Activated naive CD4-positive, alpha-beta T cell treated with anti-CD3 and anti-CD28 coated beads, Interleukin-2, amount 10 ng/mL, durations not matched to agents 7 days and 5 days (primary cell): ENCODE measurements around the gene SKIDA1.

Experiments used
- CTCF ChIA-PET: fragments of 350-600 bp; sonication (Branson Sonifier 250); formaldehyde crosslinking; loops from one replicate; lab custom pipeline; 2021; ENCODE audit warnings: antibody characterized with exemption; lab: Charles Lee
- DNase-seq: peaks from one replicate; pipeline ENCODE4 v3.0.0-alpha.2; 2020
- H3K27ac Mint-ChIP-seq: one replicate; pipeline ENCODE4 v1.8.0; 2021; ENCODE audit warnings: mild to moderate bottlenecking, moderate library complexity, mixed read lengths
- H3K27me3 Mint-ChIP-seq: one replicate; pipeline ENCODE4 v1.8.0; 2021; ENCODE audit warnings: mild to moderate bottlenecking, mixed read lengths
- H3K36me3 Mint-ChIP-seq: one replicate; pipeline ENCODE4 v1.8.0; 2021; ENCODE audit warnings: mixed read lengths
- H3K4me1 Mint-ChIP-seq: one replicate; pipeline ENCODE4 v1.8.0; 2021; ENCODE audit warnings: mixed read lengths
- H3K4me3 Mint-ChIP-seq: one replicate; pipeline ENCODE4 v1.8.0; 2021; ENCODE audit warnings: mild to moderate bottlenecking, moderate library complexity, mixed read lengths
- H3K9me3 Mint-ChIP-seq: one replicate; pipeline ENCODE4 v1.8.0; 2021; ENCODE audit warnings: mixed read lengths

The SKIDA1 gene

GRCh38 chr10:21479570-21480315 lies 45.7 kb downstream of the SKIDA1 start:
- no peak overlapping the region for H3K4me3 Mint-ChIP-seq
- CTCF ChIA-PET, result no interaction called here
- H3K27me3 Mint-ChIP-seq, result peaks cover 4% of the 10 kb centered on the region
- no peaks in the 10 kb centered on the region for H3K36me3 Mint-ChIP-seq
- H3K27ac Mint-ChIP-seq, result no peak overlapping the region
- DNase-seq, result no peak
- H3K9me3 Mint-ChIP-seq, result no peaks in the 10 kb centered on the region
- H3K4me1 Mint-ChIP-seq, result no peaks in the 10 kb centered on the region

- Mint-ChIP-seq H3K4me1 (no peaks in the 10 kb centered on the region), H3K27ac (no peak overlapping the region), H3K4me3 (no peak overlapping the region), H3K36me3 (no peaks in the 10 kb centered on the region), H3K27me3 (peaks cover 9% of the 10 kb centered on the region), H3K9me3 (no peaks in the 10 kb centered on the region)
- no peak for DNase-seq
- CTCF ChIA-PET, result no interaction called here
These were observed 50.1 kb downstream of the SKIDA1 start for GRCh38 chr10:21475393-21475792.

GRCh38 chr10:21473541-21473940 lies 51.9 kb downstream of the SKIDA1 start:
- Mint-ChIP-seq H3K4me1 (no peaks in the 10 kb centered on the region), H3K36me3 (no peaks in the 10 kb centered on the region), H3K27ac (no peak overlapping the region), H3K4me3 (no peak overlapping the region), H3K9me3 (no peaks in the 10 kb centered on the region), H3K27me3 (peaks cover 4% of the 10 kb centered on the region)
- CTCF ChIA-PET, result no interaction called here
- DNase-seq, result no peak

GRCh38 chr10:21473135-21473534 lies 52.3 kb downstream of the SKIDA1 start:
- no peaks in the 10 kb centered on the region for H3K36me3 Mint-ChIP-seq
- CTCF ChIA-PET, result no interaction called here
- H3K27ac Mint-ChIP-seq, result no peak overlapping the region

GRCh38 chr10:21468086-21468485 lies 57.4 kb downstream of the SKIDA1 start:
- Mint-ChIP-seq H3K4me1 (no peaks in the 10 kb centered on the region), H3K27me3 (peaks cover 4% of the 10 kb centered on the region), H3K9me3 (no peaks in the 10 kb centered on the region), H3K4me3 (no peak overlapping the region), H3K36me3 (no peaks in the 10 kb centered on the region), H3K27ac (no peak overlapping the region)
- DNase-seq, result no peak
- CTCF ChIA-PET, result interaction anchor here (0.6 kb wide), 1 partner anchor 29 kb away, joined by 3 read pairs; no protein-coding TSS in a partner anchor

More at GRCh38 chr10:21473135-21473534, 52.3 kb downstream of the SKIDA1 start:
- Mint-ChIP-seq H3K4me1 (no peaks in the 10 kb centered on the region), H3K9me3 (no peaks in the 10 kb centered on the region), H3K27me3 (peaks cover 4% of the 10 kb centered on the region), H3K4me3 (no peak overlapping the region)
- DNase-seq, result no peak

GRCh38 chr10:21467633-21468032 lies 57.8 kb downstream of the SKIDA1 start:
- no peaks in the 10 kb centered on the region for H3K4me1 Mint-ChIP-seq
- H3K27ac Mint-ChIP-seq, result no peak overlapping the region
- no peak for DNase-seq
- no peaks in the 10 kb centered on the region for H3K36me3 Mint-ChIP-seq
- no peaks in the 10 kb centered on the region for H3K9me3 Mint-ChIP-seq
- no peak overlapping the region for H3K4me3 Mint-ChIP-seq
- H3K27me3 Mint-ChIP-seq, result peaks cover 4% of the 10 kb centered on the region
- CTCF ChIA-PET, result interaction anchor here (0.6 kb wide), 1 partner anchor 30 kb away, joined by 3 read pairs; no protein-coding TSS in a partner anchor

- Mint-ChIP-seq H3K4me3 (no peak overlapping the region), H3K36me3 (no peaks in the 10 kb centered on the region), H3K27me3 (no peaks in the 10 kb centered on the region), H3K4me1 (no peaks in the 10 kb centered on the region), H3K9me3 (peaks cover 3% of the 10 kb centered on the region), H3K27ac (no peak overlapping the region)
- no peak for DNase-seq
- CTCF ChIA-PET, result no interaction called here
These were observed 61.3 kb downstream of the SKIDA1 start for GRCh38 chr10:21464134-21464533.
